GM19193 (cell line): Measurements from ENCODE around the gene DDI2.

ENCODE experiments used
- POLR2A ChIP-seq: IDR thresholded peaks from 4 replicates; pipeline ENCODE4 v1.6.1; 2011; ENCODE audit not compliant: insufficient read depth, insufficient read length; ENCODE audit errors: extremely low read depth

DDI2 gene

DNA sequence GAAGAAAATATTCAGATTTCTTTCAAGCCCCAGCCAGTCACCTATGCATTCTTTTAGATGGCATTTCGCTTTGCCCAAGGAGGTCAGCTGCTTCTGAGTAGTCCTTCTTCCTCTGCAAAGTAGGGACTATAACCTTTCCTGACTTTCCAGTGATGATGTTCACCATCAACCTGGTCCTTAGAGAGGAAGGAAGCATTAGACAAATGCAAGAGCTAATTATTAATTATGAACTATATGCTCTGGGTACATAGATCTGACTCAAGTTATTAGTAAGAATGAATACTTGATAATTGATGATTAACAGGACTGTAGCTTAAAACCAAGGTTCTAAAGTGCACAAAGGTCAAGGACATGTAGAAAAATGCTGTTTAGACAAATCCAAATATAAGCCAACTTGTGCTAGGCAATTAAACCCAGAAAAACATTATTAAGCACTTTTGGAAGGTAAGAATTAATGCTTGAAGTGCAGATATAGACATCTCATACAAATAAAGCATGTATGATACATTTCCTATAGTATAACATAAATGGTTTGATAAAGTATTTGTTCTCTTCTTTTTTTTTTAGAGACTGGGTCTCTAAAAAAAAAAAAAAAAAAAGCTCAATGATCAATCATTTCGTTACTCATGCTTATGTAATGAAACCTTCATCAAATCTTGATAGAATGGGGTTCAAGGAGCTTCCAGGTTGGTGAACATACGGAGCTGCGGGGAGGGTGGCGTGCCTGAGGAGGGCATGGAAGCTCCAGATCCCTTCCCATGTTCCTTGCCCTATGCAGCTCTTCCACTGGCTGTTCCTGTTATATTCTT lies 21.2 kb upstream of the DDI2 start:
- TF ChIP-seq POLR2A: no peak

DNA sequence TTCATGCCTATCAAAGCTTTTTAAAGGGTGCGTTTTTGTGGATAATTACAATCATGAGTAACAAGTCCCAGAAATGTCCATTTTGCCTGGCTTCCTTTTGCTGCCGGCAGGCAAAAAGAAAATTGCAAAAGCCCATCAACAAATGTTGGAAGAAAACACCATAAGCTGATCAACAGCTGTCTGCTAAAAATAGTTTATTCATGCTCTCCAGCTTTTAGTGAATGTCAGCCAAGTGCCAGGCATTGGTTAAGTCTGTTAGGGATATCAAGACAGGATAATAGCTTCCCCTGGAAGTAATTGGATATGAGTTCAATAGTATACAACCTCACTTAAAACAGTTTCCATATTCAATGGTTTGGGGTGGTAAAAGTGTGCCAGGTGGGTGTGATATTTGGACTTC lies 18.8 kb upstream of the DDI2 start:
- TF ChIP-seq POLR2A: no peak

DNA sequence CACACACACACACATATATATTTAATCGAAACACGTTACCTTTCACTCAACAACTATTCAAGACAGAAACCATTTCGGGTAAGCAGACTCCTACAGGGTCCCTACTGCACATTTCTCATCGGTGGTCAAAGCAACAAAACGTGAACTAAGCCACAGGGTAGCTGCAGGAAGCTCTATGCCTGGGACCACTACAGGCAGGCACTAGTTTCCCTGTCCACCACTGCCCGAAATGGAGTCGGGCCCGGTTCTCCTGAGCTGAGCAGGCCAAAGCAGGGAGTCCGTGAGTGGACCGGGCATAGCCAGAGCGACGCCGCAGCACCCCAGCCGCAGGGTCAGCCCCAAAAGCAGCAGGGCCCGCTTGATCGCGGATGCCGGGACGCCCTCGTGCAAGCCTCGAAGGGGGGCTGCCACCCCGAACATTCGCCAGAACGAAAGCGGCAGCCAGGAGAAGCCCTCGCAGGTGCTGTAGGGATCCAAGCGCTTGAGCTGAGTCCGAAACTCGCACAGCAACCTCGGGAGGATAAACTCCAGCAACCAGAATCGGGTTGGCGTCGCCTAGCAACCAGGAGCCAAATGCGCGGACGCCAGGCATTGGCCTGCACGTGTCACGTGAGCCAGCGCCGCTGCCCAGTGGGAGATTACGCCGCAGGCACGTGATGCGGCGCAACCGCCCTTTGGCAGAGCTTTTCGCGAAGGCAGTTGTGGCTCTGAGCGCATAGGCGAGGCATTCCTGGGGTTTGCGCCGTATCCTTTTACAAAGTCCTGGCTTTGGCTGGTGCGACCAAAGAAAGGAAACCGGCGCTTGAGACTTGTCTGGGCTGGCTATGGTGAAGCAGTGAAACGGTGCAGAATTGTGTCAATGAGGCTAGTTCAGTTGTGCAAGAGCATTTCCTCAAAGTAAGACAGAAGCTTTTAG lies 13.9 kb upstream of the DDI2 start:
- peak; percentile 57 for TF ChIP-seq POLR2A

DNA sequence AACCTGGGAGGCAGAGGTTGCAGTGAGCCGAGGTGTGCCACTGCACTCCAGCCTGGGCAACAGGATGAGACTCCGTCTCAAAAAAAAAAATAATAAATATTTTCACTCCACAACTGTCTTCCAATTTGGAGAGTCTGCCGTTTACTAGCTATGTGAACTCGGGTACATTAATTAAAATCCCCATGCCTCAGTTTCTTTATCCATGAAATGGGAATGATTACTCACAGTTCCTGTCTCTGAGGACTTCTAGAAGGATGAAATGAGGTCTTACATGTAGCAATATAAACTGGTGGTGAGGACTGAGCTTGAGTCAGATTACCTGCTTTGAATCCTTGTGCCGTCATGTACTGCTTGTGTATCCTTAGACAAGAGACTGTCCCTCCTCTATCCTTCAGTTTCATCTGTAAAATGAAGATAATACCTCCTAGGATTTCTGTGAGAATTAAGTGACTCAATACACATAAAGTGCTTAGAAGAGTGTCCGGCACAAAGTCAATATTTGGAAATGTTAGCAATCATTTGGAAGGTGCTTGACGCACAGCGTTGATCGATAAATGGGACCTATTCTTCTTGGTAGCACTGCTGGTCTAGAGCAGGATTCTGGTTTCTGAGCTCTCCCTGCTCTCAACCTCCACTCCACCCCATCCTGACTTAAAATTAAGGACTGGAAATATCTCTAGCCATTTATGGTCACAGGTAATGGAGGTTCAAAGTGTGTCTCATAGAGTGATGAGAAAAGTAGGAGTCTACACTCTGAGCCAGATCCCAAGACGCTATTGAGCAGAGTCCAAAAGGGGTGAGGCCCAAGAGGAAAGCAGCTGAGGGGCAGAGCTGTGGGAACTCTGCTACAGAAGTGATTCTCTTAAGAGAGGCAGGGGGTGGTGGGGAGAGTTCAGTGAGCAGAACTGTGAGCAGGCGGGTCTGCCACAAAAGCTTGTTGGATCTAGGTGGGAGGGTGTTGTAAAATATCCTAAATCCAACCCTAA lies 11.6 kb upstream of the DDI2 start:
- no peak for TF ChIP-seq POLR2A

DNA sequence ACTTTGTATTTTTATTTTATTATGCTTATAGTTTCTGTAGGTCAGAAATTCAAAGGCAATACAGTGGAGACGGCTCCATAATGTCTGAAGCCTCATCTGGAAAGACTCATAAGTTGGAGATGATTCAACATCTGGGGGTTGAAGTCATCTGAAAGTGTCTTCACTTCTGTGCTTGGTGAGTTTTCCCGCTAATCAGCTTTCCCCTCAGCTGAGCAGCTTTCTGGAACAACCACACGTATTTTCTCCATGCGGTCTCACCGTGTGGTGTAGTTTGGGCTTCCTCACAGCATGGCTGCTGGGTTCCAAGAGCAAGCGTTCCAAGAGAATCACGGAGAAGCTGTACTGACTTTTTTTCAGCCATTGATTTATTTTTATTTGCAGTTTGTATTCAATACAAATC lies 7.6 kb upstream of the DDI2 start:
- no peak for TF ChIP-seq POLR2A

DNA sequence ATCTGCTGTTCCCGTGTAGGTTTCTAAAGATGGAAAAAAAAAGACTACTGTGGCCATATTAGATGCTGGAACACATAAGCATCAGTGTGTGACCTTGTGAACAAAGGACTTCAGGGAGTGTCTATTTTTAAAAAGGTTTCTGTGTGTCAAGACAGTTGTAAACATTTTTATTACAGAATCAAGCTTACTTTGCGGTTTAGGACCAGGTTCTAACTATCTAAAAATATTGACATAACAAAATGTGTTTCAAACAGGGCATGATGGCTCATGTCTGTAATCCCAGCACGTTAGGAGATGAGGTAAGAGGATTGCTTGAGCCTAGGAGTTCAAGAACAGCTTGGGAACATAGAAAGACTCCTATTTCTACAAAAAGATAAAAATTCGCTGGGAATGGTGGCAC lies 7.1 kb upstream of the DDI2 start:
- no peak for TF ChIP-seq POLR2A

DNA sequence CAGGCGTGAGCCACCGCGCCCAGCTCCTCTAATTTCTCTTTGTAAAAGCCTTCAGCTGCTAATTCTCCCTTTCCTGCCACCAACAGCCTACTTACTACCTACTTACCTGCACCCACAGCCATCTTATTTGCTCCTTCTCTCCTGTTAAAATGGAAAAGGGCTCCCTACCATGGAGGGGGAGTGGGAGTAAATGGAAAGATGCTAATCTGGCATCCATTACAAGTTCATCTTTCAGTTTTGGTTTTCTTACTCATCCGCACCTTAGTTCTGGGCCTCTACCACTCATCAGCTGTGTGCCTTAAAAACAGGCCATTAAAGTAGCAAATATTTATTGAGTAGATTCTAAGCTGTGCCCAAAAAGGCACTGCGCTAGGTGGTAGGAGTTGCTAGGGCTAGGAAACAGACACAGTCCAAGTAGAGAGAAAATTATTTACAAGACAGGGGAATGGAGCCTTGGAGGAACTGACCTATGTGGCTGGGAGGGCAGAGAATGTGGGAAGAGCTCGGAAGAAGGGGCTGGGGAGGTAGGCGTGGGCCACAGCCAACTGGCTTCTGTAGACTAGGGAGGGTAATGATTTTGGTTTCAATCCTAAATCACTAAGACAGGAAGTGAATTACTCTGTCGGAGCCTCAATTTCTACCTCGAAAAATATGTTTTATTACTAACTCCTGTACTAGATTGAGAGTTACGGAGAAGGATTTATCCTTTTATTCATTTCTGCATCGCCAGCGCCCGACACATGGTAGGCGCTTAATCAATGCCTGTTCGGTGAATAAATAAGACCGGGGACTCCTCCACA lies 685 bp upstream of the DDI2 start:
- no peak for TF ChIP-seq POLR2A

DNA sequence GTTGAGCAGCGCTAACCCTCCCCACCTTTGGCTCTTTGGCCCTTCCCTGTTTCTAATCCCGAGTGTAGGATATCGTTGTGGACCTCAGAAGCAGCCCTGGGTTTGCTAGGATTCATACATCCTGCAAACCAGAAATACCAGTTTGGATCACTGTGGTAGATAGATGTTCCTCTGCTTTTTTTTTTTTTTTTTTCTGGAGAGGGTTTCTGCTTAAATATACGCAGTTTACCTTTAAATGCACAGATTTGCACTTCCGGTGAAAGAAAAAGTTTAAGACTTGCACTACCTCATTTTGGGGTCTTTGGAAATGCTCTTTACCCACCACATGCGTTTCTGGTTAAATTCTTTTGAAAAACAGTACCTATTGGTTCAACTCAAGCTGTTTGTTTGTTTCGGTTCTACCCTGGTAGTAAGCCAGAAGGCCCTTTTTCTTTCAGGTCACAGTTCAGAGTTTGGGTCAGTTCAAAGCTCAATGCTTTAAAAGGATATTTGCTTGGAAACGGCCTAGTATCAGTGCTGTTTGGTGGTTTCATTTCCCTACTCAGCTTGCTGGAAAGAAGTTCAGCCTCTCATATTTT lies 908 bp downstream of the DDI2 start:
- no peak for TF ChIP-seq POLR2A

DNA sequence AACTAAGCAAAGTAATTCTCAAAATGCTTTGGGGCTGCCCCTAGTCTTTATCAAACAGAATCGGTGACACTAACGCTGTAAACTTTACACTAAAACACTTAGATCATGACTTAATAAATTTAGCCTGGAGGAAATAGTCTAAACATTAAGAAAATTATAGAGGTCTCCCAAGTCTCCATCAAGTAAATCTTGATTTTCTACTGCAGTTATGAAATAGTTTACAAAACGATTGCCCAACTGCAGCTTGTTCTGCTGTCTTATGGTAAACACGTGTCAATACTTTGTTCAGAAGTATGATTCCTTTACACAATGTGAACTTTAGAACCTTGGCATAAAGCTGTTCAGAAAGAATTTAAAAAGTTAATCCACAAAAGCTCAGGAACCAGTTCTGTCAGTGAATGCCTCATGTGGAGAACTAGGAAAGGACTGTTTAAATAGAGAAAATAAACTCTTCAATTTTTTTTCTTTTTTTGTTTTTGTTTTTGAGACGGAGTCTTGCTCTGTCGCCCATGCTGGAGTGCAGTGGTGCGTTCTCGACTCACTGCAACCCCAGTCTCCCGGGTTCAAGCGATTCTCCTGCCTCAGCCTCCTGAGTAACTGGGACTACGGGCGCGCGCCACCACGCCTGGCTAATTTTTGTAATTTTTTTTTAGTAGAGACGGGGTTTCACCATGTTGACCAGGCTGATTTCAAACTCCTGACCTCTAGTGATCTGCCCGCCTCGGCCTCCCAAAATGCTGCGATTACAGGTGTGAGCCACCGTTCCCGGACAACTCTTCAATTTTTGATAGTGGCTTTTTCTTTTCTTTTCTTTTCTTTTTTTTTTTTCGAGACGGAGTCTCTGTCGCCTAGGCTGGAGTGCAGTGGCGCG lies 1.6 kb downstream of the DDI2 start:
- TF ChIP-seq POLR2A: no peak

DNA sequence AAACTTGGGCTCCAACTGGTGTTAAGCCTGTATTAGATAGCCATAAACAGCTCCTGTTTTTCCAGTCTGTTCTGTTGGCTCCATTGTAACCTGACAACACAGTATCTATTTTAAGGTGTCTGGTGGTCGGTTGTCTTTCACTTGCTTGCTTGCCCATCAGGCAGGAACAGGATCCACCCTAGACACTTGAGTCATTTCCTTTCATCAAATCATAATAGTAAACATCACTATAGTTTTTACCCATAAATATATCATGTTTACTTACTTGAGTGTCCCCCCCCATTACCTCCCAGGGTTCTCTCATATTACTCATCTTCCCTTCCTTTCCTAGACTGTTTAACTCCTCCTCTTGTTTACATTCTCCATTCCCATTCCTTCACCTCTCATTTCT lies 2.9 kb downstream of the DDI2 start:
- TF ChIP-seq POLR2A: no peak

DNA sequence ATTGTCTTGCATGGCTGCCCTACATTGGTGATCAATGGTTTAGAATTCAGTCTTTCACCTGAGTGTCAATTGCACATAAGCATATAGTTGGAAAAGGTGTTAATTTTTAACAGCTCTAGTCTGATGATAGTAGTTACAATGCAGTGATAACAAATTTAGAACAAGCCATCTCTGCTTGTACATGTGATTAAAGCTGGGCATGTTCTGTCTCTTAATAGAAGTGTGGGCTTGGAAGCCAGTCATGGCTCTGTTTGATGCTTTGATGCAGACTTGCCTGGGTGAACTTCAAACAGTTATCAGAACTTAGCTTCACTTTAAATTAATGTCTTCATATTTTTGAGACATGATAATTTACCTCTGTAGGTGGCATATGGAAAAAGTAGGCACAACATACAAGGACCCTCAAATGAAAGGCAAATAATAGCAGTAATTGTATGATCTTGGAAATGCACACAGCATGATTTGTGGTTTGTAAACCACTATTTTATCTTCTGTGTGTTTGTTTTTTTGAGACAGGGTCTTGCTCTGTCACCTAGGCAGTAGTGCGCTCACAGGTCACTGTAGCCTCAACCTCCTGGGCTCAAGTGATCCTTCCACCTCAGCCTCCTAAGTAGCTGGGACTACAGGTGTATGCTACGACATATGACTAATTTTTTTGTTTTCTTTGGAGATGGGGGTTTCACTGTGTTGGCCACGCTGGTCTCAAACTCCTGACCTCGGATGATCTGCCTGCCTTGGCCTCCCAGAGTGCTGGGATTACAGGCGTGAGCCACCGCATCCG lies 3.8 kb downstream of the DDI2 start:
- no peak for TF ChIP-seq POLR2A

DNA sequence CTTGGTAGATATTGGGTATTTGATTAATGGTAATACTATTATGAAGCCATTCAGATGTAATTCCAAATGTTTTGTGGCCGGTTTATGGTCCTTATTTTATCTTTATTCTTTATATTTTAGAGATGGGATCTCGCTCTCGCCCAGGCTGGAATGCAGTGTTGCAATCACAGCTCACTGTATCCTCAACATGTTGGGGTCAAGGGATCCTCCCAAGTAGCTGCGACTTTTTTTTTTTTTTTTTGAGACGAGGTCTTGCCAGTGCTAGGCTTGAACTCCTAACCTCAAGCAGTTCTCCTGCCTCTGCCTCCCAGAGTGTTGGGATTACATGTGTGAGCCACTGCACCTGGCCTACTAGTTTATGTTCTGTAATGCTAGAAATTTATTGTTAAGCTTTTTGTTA lies 4.7 kb downstream of the DDI2 start:
- TF ChIP-seq POLR2A: no peak

DNA sequence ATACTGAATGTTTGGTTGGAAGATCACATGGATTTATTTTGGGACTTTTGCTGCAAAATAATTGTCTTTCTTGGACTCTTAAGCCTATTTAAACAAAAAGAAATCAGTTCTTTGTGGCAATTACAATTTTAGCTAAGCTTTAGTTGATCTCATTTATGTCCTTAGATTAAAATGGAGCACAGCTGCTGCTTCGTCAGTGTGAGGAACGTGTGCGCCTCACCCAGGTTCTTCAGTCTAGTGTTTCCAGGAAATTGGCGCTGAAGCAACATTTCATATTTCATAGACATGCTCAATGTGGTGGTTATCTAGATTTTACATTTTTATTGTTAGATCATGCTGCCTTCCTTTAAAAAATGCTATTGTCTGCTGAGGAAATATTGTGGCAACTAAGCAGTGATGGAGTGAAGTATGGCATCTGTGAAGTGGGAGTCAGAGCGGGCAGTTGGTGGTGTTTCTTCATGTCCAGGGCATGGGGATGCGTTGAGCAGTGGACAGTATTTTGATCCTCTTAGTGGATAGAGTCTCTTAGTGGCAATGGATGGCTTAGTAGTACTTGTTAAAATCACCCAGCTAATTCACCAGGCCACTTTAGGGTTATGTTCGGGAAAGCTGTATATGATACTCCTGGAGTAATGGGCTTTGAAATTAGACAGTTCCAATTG lies 5.6 kb downstream of the DDI2 start:
- TF ChIP-seq POLR2A: no peak
